Measurements from ENCODE around the gene KLHDC7A.

DNA sequence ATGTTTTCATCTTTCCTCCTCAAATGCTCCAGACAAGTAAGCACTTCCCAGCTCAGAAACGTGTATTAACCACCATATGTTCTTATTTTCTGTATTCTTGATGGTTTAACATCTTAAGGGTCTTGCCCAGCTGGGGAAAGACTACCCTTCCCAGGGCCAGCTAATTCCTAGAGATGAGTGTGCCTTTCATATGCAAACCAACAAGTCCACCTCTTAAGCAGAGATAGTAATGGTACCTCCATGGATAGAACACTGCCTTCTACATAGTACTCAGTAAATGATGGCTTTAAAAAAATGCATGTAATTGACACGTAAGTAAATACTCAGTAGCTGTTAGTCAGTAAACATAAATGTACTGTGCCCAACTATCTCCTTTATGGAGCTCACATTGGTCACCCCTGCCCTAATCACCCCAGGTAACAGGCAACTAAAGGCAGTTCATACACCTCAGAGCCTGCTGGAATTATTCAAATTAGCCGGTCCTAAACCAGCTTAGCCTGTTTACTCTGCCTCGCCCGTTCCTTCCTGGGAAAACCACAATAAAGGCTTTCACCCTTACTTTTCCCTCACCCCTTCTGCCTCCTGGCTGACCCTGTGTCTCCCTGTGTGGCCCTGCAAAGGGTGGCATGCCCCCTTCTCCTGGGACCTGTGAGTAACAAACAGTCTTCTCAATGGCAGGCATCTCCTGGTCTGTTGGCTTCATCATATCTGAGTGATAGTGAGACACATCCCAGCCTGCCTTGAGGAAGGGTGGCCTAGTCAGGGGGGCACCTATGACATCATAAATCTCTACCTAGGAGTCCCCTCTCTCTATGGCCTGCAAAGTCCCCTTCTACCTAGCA lies 40.1 kb upstream of the KLHDC7A start:
- TF ChIP-seq ELF4 (IDR thresholded peaks at IDR 0.05): no peak
- TF ChIP-seq SP1 (IDR thresholded peaks at IDR 0.05): no peak
- no peak for TF ChIP-seq CTBP1 (IDR thresholded peaks at IDR 0.05; ENCODE audit: borderline replicate concordance)
- no peak for TF ChIP-seq FOXM1 (IDR thresholded peaks at IDR 0.05; ENCODE audit: borderline replicate concordance)
- TF ChIP-seq FOXK2 (IDR thresholded peaks at IDR 0.05): no peak
- no peak for TF ChIP-seq TARDBP (IDR thresholded peaks at IDR 0.05)
- TF ChIP-seq SUZ12 (IDR thresholded peaks at IDR 0.05): no peak
- no peak for TF ChIP-seq NFRKB (IDR thresholded peaks at IDR 0.05)
- no peak for TF ChIP-seq FOXA1 (IDR thresholded peaks at IDR 0.05)
- no peak for TF ChIP-seq BHLHE40 (IDR thresholded peaks at IDR 0.05; ENCODE audit: borderline replicate concordance)
- no peak for TF ChIP-seq HDGF (IDR thresholded peaks at IDR 0.05; ENCODE audit: borderline replicate concordance)
